Sigmoid colon (tissue), 7 donors: ENCODE data around the gene XPO6. TPM values are rescaled to one million over a fixed set of nuclear protein-coding genes. Genes with fewer than 3 reads are reported as not detected.

Source experiments
- DNase-seq: peaks from one replicate; pipeline ENCODE4 v3.0.0-alpha.2; 2019
- H3K27ac ChIP-seq, 4 donors: fragments of 200-600 bp; sonication (generic); one replicate each; pipeline ENCODE4 v1.5.1; 2016 to 2019; ENCODE audit warnings: mild to moderate bottlenecking in 1 of 4
- H3K27me3 ChIP-seq, 3 donors: fragments of 200-600 bp; sonication (generic); one replicate each; pipeline ENCODE4 v1.5.1; 2019; ENCODE audit warnings: mild to moderate bottlenecking in 1 of 3
- H3K36me3 ChIP-seq, 4 donors: fragments of 200-600 bp; sonication (generic); one replicate each; pipeline ENCODE4 v1.5.1; 2016 to 2019
- H3K4me1 ChIP-seq, 4 donors: fragments of 200-600 bp; sonication (generic); one replicate each; pipeline ENCODE4 v1.5.1; 2017 to 2019
- H3K4me3 ChIP-seq, 4 donors: fragments of 200-600 bp; sonication (generic); one replicate each; pipeline ENCODE4 v1.5.1; 2017 to 2019; ENCODE audit warnings: mild to moderate bottlenecking in 2 of 4, moderate library complexity in 1 of 4
- H3K9me3 ChIP-seq, 4 donors: fragments of 200-600 bp in 3 of 4; sonication (generic) in 3 of 4; one replicate each; pipeline versions ENCODE4 v1.5.1 to v1.6.1; 2013 to 2019
- CTCF ChIP-seq, 4 experiments: fragments of 450-650 bp in 3 of 4; fragments of 200-600 bp in 1 of 4; IDR thresholded peaks; one replicate each; pipeline ENCODE4 v1.5.1; 2016 to 2019; ENCODE audit warnings: antibody characterized with exemption in 4 of 4, mild to moderate bottlenecking in 3 of 4, moderate library complexity in 2 of 4
- EP300 ChIP-seq, 4 donors: sonication (generic); formaldehyde crosslinking; IDR thresholded peaks; one replicate each; pipeline ENCODE4 v1.6.1; 2017; ENCODE audit warnings: antibody characterized with exemption in 4 of 4
- POLR2A ChIP-seq, 2 donors: fragments of 450-650 bp; IDR thresholded peaks; one replicate each; pipeline ENCODE4 v1.6.1; 2016; ENCODE audit warnings: antibody characterized with exemption in 2 of 2, mild to moderate bottlenecking in 2 of 2, moderate library complexity in 2 of 2
- POLR2AphosphoS5 ChIP-seq, 4 donors: sonication (generic); formaldehyde crosslinking; IDR thresholded peaks; one replicate each; pipeline ENCODE4 v1.6.1; 2017; ENCODE audit warnings: antibody characterized with exemption in 4 of 4
- WGBS, 2 donors: extraction: QIAGEN DNeasy Blood & Tissue Kit; methylation state at CpG; one replicate each; pipeline ENCODE4 v1.1.7; 2013; 5-methylcytosine and 5-hydroxymethylcytosine counted together
- intact Hi-C: fragments of 100-400 bp; cut with DNase I; formaldehyde crosslinking; loops from one replicate; pipeline ENCODE4 v1.15.1; 2023
- polyA plus RNA-seq, 3 donors: library from polyadenylated mRNA; stranded (reverse); fragments of 200-250 nt; gene quantifications; one replicate each; pipeline ENCODE4 v1.2.3, GENCODE V29; 2013
- total RNA-seq, 4 donors: library from RNA; depleted of rRNA; stranded (reverse); fragments of >200 nt; gene quantifications; one replicate each; pipeline ENCODE4 v1.1.0, GENCODE V29; 2016
- donor health status: healthy with polysubstance abuse.
- donor health status: Bipolar disorder and iron deficiency.
- donor health status: healthy.

Gene XPO6
- total and polyA plus RNA-seq, 7 donors, result 40.2 to 101 (median 48.9) TPM

DNA sequence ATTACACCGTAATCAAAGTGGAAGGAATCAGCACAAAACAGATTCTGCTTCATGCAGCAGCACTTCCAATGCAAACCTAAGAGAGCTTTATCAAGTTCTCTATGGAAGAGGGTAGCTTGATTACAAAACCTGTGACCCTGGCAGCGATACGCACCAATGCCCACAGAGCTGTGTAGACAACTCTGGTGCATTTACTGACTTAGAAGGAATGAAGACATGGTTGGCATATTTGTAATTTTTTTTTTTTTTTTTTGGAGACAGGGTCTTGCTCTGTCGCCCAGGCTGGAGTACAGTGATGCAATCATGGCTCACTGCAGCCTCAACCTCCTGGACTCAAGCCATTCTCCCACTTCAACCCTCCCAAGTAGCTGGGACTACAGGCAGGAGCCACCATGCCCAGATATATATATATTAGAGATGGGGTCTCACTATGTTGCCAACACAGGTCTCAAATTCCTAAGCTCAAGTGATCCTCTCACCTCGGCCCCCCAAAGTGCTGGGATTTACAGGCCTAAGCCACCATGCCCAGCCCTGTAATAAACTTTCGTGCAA lies 49.4 kb downstream of the XPO6 start:
- Histone ChIP-seq H3K9me3 (no peaks in the 10 kb centered on the region), H3K36me3 (peaks cover 0 to 28% (median 14%) of the 10 kb centered on the region in 4 donors), H3K4me1 (peaks cover 0 to 24% (median 18%) of the 10 kb centered on the region in 4 donors), H3K27ac (no peak overlapping the region), H3K27me3 (no peaks in the 10 kb centered on the region), H3K4me3 (no peak overlapping the region)
- TF ChIP-seq POLR2AphosphoS5 (IDR thresholded peaks at IDR 0.05) (no peak), CTCF (IDR thresholded peaks at IDR 0.05) (no peak), POLR2A (IDR thresholded peaks at IDR 0.05) (no peak), EP300 (IDR thresholded peaks at IDR 0.05) (no peak)
- DNase-seq, result no peak
- WGBS, 2 donors, result 92 to 95% methylated on average over 6 of the region's 6 CpGs
- intact Hi-C loops, result no loop called here

- DNase-seq, result no peak
- H3K27me3 ChIP-seq, result no peaks in the 10 kb centered on the region
- peaks cover 0 to 20% (median 10%) of the 10 kb centered on the region in 4 donors for H3K36me3 ChIP-seq
- TF ChIP-seq EP300 (IDR thresholded peaks at IDR 0.05) (no peak), POLR2AphosphoS5 (IDR thresholded peaks at IDR 0.05) (no peak), CTCF (IDR thresholded peaks at IDR 0.05) (no peak), POLR2A (IDR thresholded peaks at IDR 0.05) (no peak)
- H3K27ac ChIP-seq, result no peak overlapping the region
- no peak overlapping the region for H3K4me3 ChIP-seq
- H3K9me3 ChIP-seq, result no peaks in the 10 kb centered on the region
- intact Hi-C loops, result no loop called here
- H3K4me1 ChIP-seq, result peaks cover 0 to 26% (median 18%) of the 10 kb centered on the region in 4 donors
Observed at GRCh38 chr16:28161626-28162025, 50.1 kb downstream of the XPO6 start.

DNA sequence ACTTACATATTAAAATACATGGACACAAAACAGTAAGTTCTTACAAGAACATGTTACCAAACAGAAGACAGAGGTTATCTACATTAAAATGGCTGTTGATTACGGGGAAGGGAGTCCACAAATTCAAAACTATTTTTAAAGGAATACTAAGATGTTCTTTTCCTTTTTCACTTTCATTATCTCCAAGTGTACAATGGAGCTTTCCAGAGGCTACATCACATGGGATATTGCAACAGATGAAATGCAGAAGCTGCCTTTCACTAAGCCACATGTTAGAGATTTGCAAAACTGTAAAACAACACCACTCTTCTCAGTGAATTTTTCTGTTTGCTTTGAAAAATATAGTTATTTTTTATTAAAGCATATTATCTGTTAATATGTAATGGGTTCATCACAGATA lies 53.6 kb downstream of the XPO6 start:
- DNase-seq, result no peak
- Histone ChIP-seq H3K4me3 (no peak overlapping the region), H3K36me3 (peaks cover 9 to 29% (median 10%) of the 10 kb centered on the region in 4 donors), H3K4me1 (peaks cover 0 to 16% (median 13%) of the 10 kb centered on the region in 4 donors), H3K27ac (peak overlapping the region in 2 of 4 donors; percentile 59 to 61), H3K9me3 (no peaks in the 10 kb centered on the region), H3K27me3 (no peaks in the 10 kb centered on the region)
- intact Hi-C loops, result no loop called here
- TF ChIP-seq EP300 (IDR thresholded peaks at IDR 0.05) (peak in 1 of 4 donors; percentile 20), POLR2AphosphoS5 (IDR thresholded peaks at IDR 0.05) (peak in 1 of 4 donors; percentile 64), POLR2A (IDR thresholded peaks at IDR 0.05) (no peak)
- WGBS, 2 donors, result 86 to 95% methylated on average over 1 of the region's 1 CpG

DNA sequence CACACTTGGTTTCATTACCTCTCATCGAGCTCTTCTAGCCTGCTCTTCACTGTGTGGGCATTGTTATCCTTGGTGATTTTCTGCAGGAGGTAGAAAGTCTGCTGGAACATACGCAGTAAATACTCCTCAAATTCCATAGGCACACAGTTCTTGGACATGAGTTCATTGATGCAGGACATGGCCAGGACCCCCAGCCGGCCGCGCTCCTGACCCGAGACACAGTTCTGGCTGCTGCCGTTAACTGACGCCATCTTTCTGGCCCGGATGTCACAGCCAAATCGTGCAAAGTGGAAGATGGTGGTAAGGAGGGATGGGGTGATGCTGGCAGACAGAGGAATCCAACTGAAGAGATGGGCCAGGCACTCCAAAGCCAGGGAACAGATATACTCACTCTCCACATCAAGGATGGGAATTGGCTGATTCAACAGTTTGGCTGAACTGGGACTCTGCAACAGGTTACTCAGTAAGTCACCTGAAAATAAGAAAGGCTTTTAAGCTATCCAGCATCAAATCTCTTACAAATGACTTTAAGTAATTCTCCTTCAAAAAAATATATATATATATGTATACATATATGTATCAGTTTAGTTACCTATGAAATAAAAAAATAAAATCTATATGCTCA lies 55.6 kb downstream of the XPO6 start:
- intact Hi-C loops, result no loop called here
- Histone ChIP-seq H3K4me3 (no peak overlapping the region), H3K27ac (no peak overlapping the region), H3K36me3 (peaks cover 9 to 49% (median 22%) of the 10 kb centered on the region in 4 donors), H3K4me1 (peaks cover 0 to 16% (median 13%) of the 10 kb centered on the region in 4 donors), H3K9me3 (no peaks in the 10 kb centered on the region), H3K27me3 (no peaks in the 10 kb centered on the region)
- TF ChIP-seq POLR2AphosphoS5 (IDR thresholded peaks at IDR 0.05), result no peak
- TF ChIP-seq EP300 (IDR thresholded peaks at IDR 0.05), result no peak
- no peak for TF ChIP-seq CTCF (IDR thresholded peaks at IDR 0.05)
- no peak for TF ChIP-seq POLR2A (IDR thresholded peaks at IDR 0.05)
- no peak for DNase-seq
- 98% methylated on average over 10 of the region's 10 CpGs for WGBS, 2 donors

DNA sequence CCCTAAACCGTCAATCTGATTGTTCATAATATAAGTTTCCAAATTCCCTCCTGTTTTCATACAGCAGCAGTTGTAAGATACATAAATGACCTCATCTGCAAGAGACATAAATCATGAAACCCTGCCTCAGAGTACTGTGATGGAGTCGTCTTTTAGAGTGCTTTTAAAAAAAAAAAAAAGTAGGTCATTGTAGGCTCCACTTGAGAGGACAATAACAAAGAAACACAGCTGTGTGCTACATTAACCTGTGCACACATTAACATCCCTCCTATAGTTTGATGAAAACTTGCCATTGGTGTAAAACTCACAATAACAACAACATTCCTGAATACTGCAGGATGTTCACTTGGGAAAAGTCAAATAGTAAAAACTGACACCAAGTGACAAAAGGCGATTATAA lies 56.5 kb downstream of the XPO6 start:
- H3K4me3 ChIP-seq, result no peak overlapping the region
- WGBS, 2 donors, result 57 to 71% methylated on average over 3 of the region's 3 CpGs
- H3K36me3 ChIP-seq, result peaks cover 9 to 57% (median 22%) of the 10 kb centered on the region in 4 donors
- H3K27ac ChIP-seq, result no peak overlapping the region
- no peak for TF ChIP-seq POLR2AphosphoS5 (IDR thresholded peaks at IDR 0.05)
- no peak for TF ChIP-seq POLR2A (IDR thresholded peaks at IDR 0.05)
- TF ChIP-seq EP300 (IDR thresholded peaks at IDR 0.05), result no peak
- no peak for TF ChIP-seq CTCF (IDR thresholded peaks at IDR 0.05)
- H3K27me3 ChIP-seq, result no peaks in the 10 kb centered on the region
- peaks cover 0 to 16% (median 13%) of the 10 kb centered on the region in 4 donors for H3K4me1 ChIP-seq
- intact Hi-C loops, result no loop called here
- no peak for DNase-seq
- no peaks in the 10 kb centered on the region for H3K9me3 ChIP-seq
